Activated CD8-positive, alpha-beta T cell treated with anti-CD3 and anti-CD28 coated beads for 36 hours (primary cell): ENCODE measurements around the gene SMIM35. TPM values are rescaled to one million over a fixed set of nuclear protein-coding genes. Genes with fewer than 3 reads are reported as not detected.

Experiments used
- ATAC-seq: fragments of 200-7000 bp; cut with Tn5 transposase; one replicate; pipeline ENCODE4 v1.10.0; 2021; ENCODE audit warnings: mild to moderate bottlenecking, moderate library complexity
- CTCF ChIA-PET: fragments of 350-600 bp; sonication (Branson Sonifier 250); formaldehyde crosslinking; loops from one replicate; lab custom pipeline; 2021; ENCODE audit warnings: antibody characterized with exemption; lab: Charles Lee
- POLR2A ChIA-PET: fragments of 350-600 bp; sonication (Branson Sonifier 250); formaldehyde crosslinking; loops from one replicate; lab custom pipeline; 2021; ENCODE audit warnings: antibody characterized with exemption; lab: Charles Lee
- DNase-seq: peaks from one replicate; pipeline ENCODE4 v3.0.0-alpha.2; 2020
- H3K27ac Mint-ChIP-seq: one replicate; pipeline ENCODE4 v1.8.0; 2021; ENCODE audit warnings: mild to moderate bottlenecking, mixed read lengths
- H3K27me3 Mint-ChIP-seq: one replicate; pipeline ENCODE4 v1.8.0; 2021; ENCODE audit warnings: mixed read lengths
- H3K36me3 Mint-ChIP-seq: one replicate; pipeline ENCODE4 v1.8.0; 2021; ENCODE audit warnings: low read depth, mixed read lengths
- H3K4me1 Mint-ChIP-seq: one replicate; pipeline ENCODE4 v1.8.0; 2021; ENCODE audit warnings: low read depth, mixed read lengths
- H3K4me3 Mint-ChIP-seq: one replicate; pipeline ENCODE4 v1.8.0; 2021; ENCODE audit warnings: mild to moderate bottlenecking, moderate library complexity, mixed read lengths
- H3K9me3 Mint-ChIP-seq: one replicate; pipeline ENCODE4 v1.8.0; 2021; ENCODE audit warnings: mixed read lengths
- CTCF ChIP-seq: fragments of 200-600 bp; IDR thresholded peaks from one replicate; pipeline ENCODE4 v1.8.0; 2022; ENCODE audit warnings: antibody characterized with exemption, mild to moderate bottlenecking
- intact Hi-C: fragments of 100-400 bp; cut with micrococcal nuclease; formaldehyde crosslinking; loops from one replicate; pipeline ENCODE4 v1.10.0; 2022
- total RNA-seq, 2 experiments: library from RNA; stranded (reverse); gene quantifications; one replicate each; pipeline ENCODE4 v1.2.3, GENCODE V29; 2021

SMIM35 gene
- total RNA-seq, 2 experiments from 2014 or later: 0.27 to 0.32 TPM

- Mint-ChIP-seq H3K4me1 (peaks cover 89% of the 10 kb centered on the region), H3K36me3 (peaks cover 68% of the 10 kb centered on the region), H3K9me3 (peaks cover 15% of the 10 kb centered on the region), H3K27ac (peak overlapping the region; percentile 99), H3K27me3 (no peaks in the 10 kb centered on the region), H3K4me3 (no peak overlapping the region)
- no peak for TF ChIP-seq CTCF
- no peak for ATAC-seq
- ChIA-PET CTCF (interaction anchor here (0.7 to 31.9 kb wide), 9 partner anchors 11 to 185 kb away, joined by 3 to 386 read pairs (median 11); partner anchors contain the start of gene IL10RA), POLR2A (interaction anchor here (1.2 to 33.1 kb wide), 13 partner anchors 0 to 246 kb away, joined by 3 to 710 read pairs (median 10); partner anchors contain the start of gene IL10RA)
- DNase-seq: no peak
- intact Hi-C loops: loop anchor here (5.0 kb wide), 1 partner anchor 48 kb away; no protein-coding TSS in a partner anchor
Measured at GRCh38 chr11:118000067-118000849, 86.5 kb downstream of the SMIM35 start.

GRCh38 chr11:117999354-117999993 is 87.3 kb downstream of the SMIM35 start:
- H3K27ac Mint-ChIP-seq: peak overlapping the region; percentile 99
- H3K4me3 Mint-ChIP-seq: no peak overlapping the region
- no peak for DNase-seq
- H3K27me3 Mint-ChIP-seq: no peaks in the 10 kb centered on the region
- intact Hi-C loops: no loop called here
- peaks cover 15% of the 10 kb centered on the region for H3K9me3 Mint-ChIP-seq
- ATAC-seq: no peak
- no peak for TF ChIP-seq CTCF
- peaks cover 76% of the 10 kb centered on the region for H3K36me3 Mint-ChIP-seq
- ChIA-PET POLR2A (interaction anchor here (0.6 to 33.1 kb wide), 7 partner anchors 1 to 67 kb away, joined by 3 to 710 read pairs (median 93); partner anchors contain the start of gene IL10RA), CTCF (interaction anchor here (3.7 to 31.9 kb wide), 4 partner anchors 10 to 54 kb away, joined by 11 to 386 read pairs (median 52); no protein-coding TSS in a partner anchor)
- H3K4me1 Mint-ChIP-seq: peaks cover 89% of the 10 kb centered on the region

- ChIA-PET POLR2A (interaction anchor here (0.6 to 33.1 kb wide), 8 partner anchors 2 to 53 kb away, joined by 3 to 710 read pairs (median 49); partner anchors contain the start of gene IL10RA), CTCF (interaction anchor here (1.1 to 31.9 kb wide), 7 partner anchors 10 to 184 kb away, joined by 3 to 386 read pairs (median 5); partner anchors contain the start of gene IL10RA)
- Mint-ChIP-seq H3K27me3 (no peaks in the 10 kb centered on the region), H3K36me3 (peaks cover 76% of the 10 kb centered on the region), H3K27ac (peak overlapping the region; percentile 68), H3K4me3 (no peak overlapping the region), H3K9me3 (peaks cover 9% of the 10 kb centered on the region), H3K4me1 (peaks cover 89% of the 10 kb centered on the region)
- no peak for DNase-seq
- ATAC-seq: no peak
- intact Hi-C loops: no loop called here
- TF ChIP-seq CTCF: no peak
Measured at GRCh38 chr11:117998664-117999353, 88.0 kb downstream of the SMIM35 start.

- no peak overlapping the region for H3K4me3 Mint-ChIP-seq
- ATAC-seq (no peak), DNase-seq (peak; percentile 58)
- H3K36me3 Mint-ChIP-seq: peaks cover 78% of the 10 kb centered on the region
- peak overlapping the region; percentile 68 for H3K27ac Mint-ChIP-seq
- TF ChIP-seq CTCF: no peak
- H3K27me3 Mint-ChIP-seq: no peaks in the 10 kb centered on the region
- peaks cover 3% of the 10 kb centered on the region for H3K9me3 Mint-ChIP-seq
- intact Hi-C loops: no loop called here
- POLR2A ChIA-PET: interaction anchor here (0.8 to 33.1 kb wide), 8 partner anchors 3 to 54 kb away, joined by 3 to 710 read pairs (median 48); partner anchors contain the start of gene IL10RA
- CTCF ChIA-PET: interaction anchor here (1.1 to 31.9 kb wide), 7 partner anchors 10 to 183 kb away, joined by 3 to 386 read pairs (median 5); partner anchors contain the start of gene IL10RA
- H3K4me1 Mint-ChIP-seq: peaks cover 89% of the 10 kb centered on the region
Measured at GRCh38 chr11:117997823-117998579, 88.8 kb downstream of the SMIM35 start.
